Measurements from ENCODE around the gene JOSD1. TPM values are rescaled to one million over a fixed set of nuclear protein-coding genes. Genes with fewer than 3 reads are reported as not detected.

JOSD1 gene
- total and polyA plus RNA-seq, 2 of the 4 experiments (the other 2 are of a cell fraction), result 30.2 to 35.8 TPM

DNA sequence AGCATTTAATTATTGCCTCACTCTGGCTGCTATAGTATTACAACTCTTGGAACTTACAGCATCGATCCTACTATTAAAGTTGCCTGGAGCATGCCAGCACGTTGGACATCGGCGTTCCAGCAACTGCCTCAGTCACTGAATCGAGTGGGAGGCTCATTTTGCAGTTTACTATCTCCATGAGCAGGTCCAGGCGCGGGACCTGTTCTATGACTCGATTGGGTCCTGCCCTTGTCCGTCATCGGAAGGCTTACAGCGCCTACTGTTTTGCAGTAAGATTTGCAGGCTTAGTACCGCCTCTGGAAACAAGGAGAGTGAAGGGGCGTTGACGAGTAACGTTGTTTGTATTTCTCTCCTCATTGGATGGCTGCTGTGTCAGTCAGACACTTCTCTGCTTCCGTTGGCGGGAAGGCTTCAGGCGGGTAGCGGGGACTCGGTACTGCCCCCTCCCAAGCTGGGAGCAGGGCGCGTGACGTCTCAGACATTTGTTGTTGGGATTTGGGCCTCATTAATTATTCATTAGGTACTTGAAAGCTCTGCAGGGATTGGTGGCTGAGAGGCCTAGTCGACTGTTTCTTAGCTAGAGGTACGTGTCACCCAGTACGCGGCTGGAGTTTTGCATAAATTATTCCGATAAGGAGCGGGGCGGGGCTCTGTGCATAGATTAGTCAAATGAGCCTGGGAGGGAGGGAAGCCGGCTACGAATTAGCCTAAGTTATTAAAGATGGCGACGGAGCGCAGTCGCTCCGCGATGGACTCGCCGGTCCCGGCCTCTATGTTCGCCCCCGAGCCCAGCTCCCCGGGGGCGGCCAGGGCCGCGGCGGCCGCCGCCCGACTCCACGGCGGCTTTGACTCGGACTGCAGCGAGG, 4.7 kb upstream of the JOSD1 start, which contains the start of gene GTPBP1:
GTPBP1 (plus strand) TSS at position 710 of the 866 bp plus-strand sequence; CDS start at position 722, 12 bp downstream.
- Histone ChIP-seq H4K91ac (ENCODE audit: insufficient read depth, low read depth, low read length) (peak within 1 kb of the TSS; percentile 53; the same call in 1 of the 2 replicates), H2BK120ac (ENCODE audit: low read depth, low read length) (no peak within 1 kb of the TSS), H3K14ac (replicated peaks; ENCODE audit: low read depth, low read length) (peak within 1 kb of the TSS; percentile 87), H3K56ac (ENCODE audit: extremely low read depth, insufficient read depth, low read length) (peak within 1 kb of the TSS; percentile 75), H3K4me2 (ENCODE audit: low read depth, low read length) (peak within 1 kb of the TSS; percentile 92), H2AK9ac (replicated peaks; ENCODE audit: low read depth, low read length, poor library complexity) (peak within 1 kb of the TSS; percentile 97), H3K27ac (ENCODE audit: insufficient read depth, low read length) (peak within 1 kb of the TSS; percentile 72), H3K36me3 (ENCODE audit: control insufficient read depth, insufficient read depth, low read length) (peaks cover 1% of the 10 kb centered on the region; the same call in 1 of the 2 replicates), H2AK5ac (ENCODE audit: low read depth, low read length) (peak within 1 kb of the TSS; percentile 60), H2BK20ac (ENCODE audit: low read depth, low read length) (no peak within 1 kb of the TSS), H3K79me1 (ENCODE audit: low read depth in 1 of 2, low read length in 2 of 2) (peaks cover 2 to 51% of the 10 kb centered on the region in 2 experiments; a peak in 2 of 4 replicates), H2BK15ac (ENCODE audit: low read depth, low read length) (0 out of 3 replicates have a peak within 1 kb of the TSS, but pooled peaks have one; percentile 29), H3K9me3 (ENCODE audit: control insufficient read depth, insufficient read depth, low read length) (no peaks in the 10 kb centered on the region), H2BK5ac (ENCODE audit: low read depth, low read length, poor library complexity, severe bottlenecking) (peak within 1 kb of the TSS; percentile 77), H2AFZ (replicated peaks; ENCODE audit: low read length, poor library complexity) (peak within 1 kb of the TSS; percentile 93), H3K9me1 (ENCODE audit: insufficient read depth, low read length) (peaks cover 22% of the 10 kb centered on the region), H4K20me1 (ENCODE audit: insufficient read depth, low read length) (peaks cover 41% of the 10 kb centered on the region), H3K27me3 (ENCODE audit: control insufficient read depth, insufficient read depth, low read length) (no peaks in the 10 kb centered on the region), H3K4me1 (ENCODE audit: control insufficient read depth, insufficient read depth, low read length) (peaks cover 8% of the 10 kb centered on the region), H3K9ac (ENCODE audit: low read depth, low read length) (peak within 1 kb of the TSS; percentile 64), H3K4me3 (ENCODE audit: insufficient read depth, low read depth, low read length) (peak within 1 kb of the TSS; percentile 69), H3K23ac (ENCODE audit: low read depth, low read length) (peak within 1 kb of the TSS; percentile 99), H3K18ac (ENCODE audit: low read depth, low read length) (peak within 1 kb of the TSS; percentile 21; the same call in 1 of the 2 replicates), H4K5ac (ENCODE audit: low read depth, low read length) (peak within 1 kb of the TSS; percentile 34; the same call in 1 of the 2 replicates), H4K8ac (ENCODE audit: low read depth in 2 of 2, low read length in 2 of 2) (peak within 1 kb of the TSS in 1 of 2 experiments; percentile 48; a peak in 1 of 4 replicates), H3K4ac (ENCODE audit: low read depth, low read length) (peak within 1 kb of the TSS; percentile 91)
- ChIA-PET POLR2A (ENCODE audit: unreplicated experiment) (no interaction called here), CTCF (interaction anchor here (1.5 kb wide), 1 partner anchor 13 kb away, joined by 3 read pairs; no protein-coding TSS in a partner anchor)
- in situ Hi-C loops (cut with MboI; ENCODE audit: low sequenced_read_pairs) (no loop called here), dilution Hi-C loops (cut with HindIII; ENCODE audit: low sequenced_read_pairs, unreplicated experiment) (no loop called here), intact Hi-C loops (cut with micrococcal nuclease) (loop anchor here (10.0 kb wide), 1 partner anchor 651 kb away; the partner anchor contains the start of gene PICK1)
- no TSS peak for BruUV-seq (replicated peaks)
- WGBS, 2 experiments (ENCODE audit: extremely low coverage in 2 of 2, insufficient read length in 1 of 2), result 0% methylated on average over 35 of the region's 55 CpGs; no CpG with 5 or more reads in 1 of the 2 experiments
- peak; percentile 87 for ATAC-seq (ENCODE audit: low read depth)
- peak; percentile 100 for DNase-seq
- TF ChIP-seq POLR2A (IDR thresholded peaks at IDR 0.05; ENCODE audit: low read depth, low read length) (peak; percentile 91), RFX5 (IDR thresholded peaks at IDR 0.05; ENCODE audit: low read depth, low read length) (peak; percentile 66; the same call in 1 of the 2 replicates), CHD1 (IDR thresholded peaks at IDR 0.05; ENCODE audit: low read depth, low read length) (peak; percentile 94; the same call in 1 of the 2 replicates), BHLHE40 (IDR thresholded peaks at IDR 0.05; ENCODE audit: low read depth, low read length) (no peak), FOS (IDR thresholded peaks at IDR 0.05; ENCODE audit: low read depth, low read length) (no peak; the same call in 1 of the 2 replicates), CEBPB (IDR thresholded peaks at IDR 0.05; ENCODE audit: low read depth, low read length) (peak; percentile 71), MAZ (IDR thresholded peaks at IDR 0.05; ENCODE audit: borderline replicate concordance, low read depth, low read length) (peak; percentile 94; the same call in 1 of the 2 replicates), NFE2L2 (IDR thresholded peaks at IDR 0.05; ENCODE audit: low read depth, low read length) (no peak), RAD21 (IDR thresholded peaks at IDR 0.05; ENCODE audit: low read length) (no peak), MXI1 (IDR thresholded peaks at IDR 0.05; ENCODE audit: borderline replicate concordance, low read depth, low read length) (no peak)
- TF ChIP-seq, protein P1, sequence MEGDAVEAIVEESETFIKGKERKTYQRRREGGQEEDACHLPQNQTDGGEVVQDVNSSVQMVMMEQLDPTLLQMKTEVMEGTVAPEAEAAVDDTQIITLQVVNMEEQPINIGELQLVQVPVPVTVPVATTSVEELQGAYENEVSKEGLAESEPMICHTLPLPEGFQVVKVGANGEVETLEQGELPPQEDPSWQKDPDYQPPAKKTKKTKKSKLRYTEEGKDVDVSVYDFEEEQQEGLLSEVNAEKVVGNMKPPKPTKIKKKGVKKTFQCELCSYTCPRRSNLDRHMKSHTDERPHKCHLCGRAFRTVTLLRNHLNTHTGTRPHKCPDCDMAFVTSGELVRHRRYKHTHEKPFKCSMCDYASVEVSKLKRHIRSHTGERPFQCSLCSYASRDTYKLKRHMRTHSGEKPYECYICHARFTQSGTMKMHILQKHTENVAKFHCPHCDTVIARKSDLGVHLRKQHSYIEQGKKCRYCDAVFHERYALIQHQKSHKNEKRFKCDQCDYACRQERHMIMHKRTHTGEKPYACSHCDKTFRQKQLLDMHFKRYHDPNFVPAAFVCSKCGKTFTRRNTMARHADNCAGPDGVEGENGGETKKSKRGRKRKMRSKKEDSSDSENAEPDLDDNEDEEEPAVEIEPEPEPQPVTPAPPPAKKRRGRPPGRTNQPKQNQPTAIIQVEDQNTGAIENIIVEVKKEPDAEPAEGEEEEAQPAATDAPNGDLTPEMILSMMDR (conservative IDR thresholded peaks at IDR 0.05; ENCODE audit: low read depth, low read length), result peak; percentile 13; the same call in 1 of the 2 replicates
- TF ChIP-seq, protein P2, sequence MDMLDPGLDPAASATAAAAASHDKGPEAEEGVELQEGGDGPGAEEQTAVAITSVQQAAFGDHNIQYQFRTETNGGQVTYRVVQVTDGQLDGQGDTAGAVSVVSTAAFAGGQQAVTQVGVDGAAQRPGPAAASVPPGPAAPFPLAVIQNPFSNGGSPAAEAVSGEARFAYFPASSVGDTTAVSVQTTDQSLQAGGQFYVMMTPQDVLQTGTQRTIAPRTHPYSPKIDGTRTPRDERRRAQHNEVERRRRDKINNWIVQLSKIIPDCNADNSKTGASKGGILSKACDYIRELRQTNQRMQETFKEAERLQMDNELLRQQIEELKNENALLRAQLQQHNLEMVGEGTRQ (IDR thresholded peaks at IDR 0.05; ENCODE audit: low read depth, low read length), result peak; percentile 82
- TF ChIP-seq, protein P3, sequence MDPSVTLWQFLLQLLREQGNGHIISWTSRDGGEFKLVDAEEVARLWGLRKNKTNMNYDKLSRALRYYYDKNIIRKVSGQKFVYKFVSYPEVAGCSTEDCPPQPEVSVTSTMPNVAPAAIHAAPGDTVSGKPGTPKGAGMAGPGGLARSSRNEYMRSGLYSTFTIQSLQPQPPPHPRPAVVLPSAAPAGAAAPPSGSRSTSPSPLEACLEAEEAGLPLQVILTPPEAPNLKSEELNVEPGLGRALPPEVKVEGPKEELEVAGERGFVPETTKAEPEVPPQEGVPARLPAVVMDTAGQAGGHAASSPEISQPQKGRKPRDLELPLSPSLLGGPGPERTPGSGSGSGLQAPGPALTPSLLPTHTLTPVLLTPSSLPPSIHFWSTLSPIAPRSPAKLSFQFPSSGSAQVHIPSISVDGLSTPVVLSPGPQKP (IDR thresholded peaks at IDR 0.05; ENCODE audit: borderline replicate concordance, low read depth, low read length), result no peak

Measured in IMR-90 (cell line).